Endothelial cell of umbilical vein (primary cell): ENCODE measurements around the gene SAMD11.

Source experiments
- CTCF ChIP-seq, 2 donors: IDR thresholded peaks; 1 replicate in 1 of 2; 2 replicates in 1 of 2; pipeline ENCODE4 v1.5.1; 2011; ENCODE audit warnings: low read length in 2 of 2, mild to moderate bottlenecking in 2 of 2, moderate library complexity in 2 of 2, control low read depth in 1 of 2, inconsistent platforms in 1 of 2, low read depth in 1 of 2; ENCODE audit not compliant: insufficient read depth in 1 of 2; ENCODE audit errors: extremely low read depth in 1 of 2
- MAX ChIP-seq: IDR thresholded peaks from 2 replicates; pipeline ENCODE4 v1.6.1; 2011; ENCODE audit not compliant: insufficient read depth, insufficient read length
- MYC ChIP-seq: IDR thresholded peaks from one replicate; pipeline ENCODE4 v1.6.1; 2011; ENCODE audit warnings: mild to moderate bottlenecking, low read depth, low read length
- POLR2A ChIP-seq: IDR thresholded peaks from 2 replicates; pipeline ENCODE4 v1.6.1; 2012; ENCODE audit warnings: low read depth, mild to moderate bottlenecking, control low read depth, low read length
- POLR2AphosphoS5 ChIP-seq: IDR thresholded peaks from 2 replicates; pipeline ENCODE4 v1.6.1; 2012; ENCODE audit warnings: low read depth, mild to moderate bottlenecking, control low read depth, low read length, moderate library complexity; ENCODE audit not compliant: insufficient read depth

- TF ChIP-seq CTCF (IDR thresholded peaks at IDR 0.05; ENCODE audit: extremely low read depth in 1 of 2, insufficient read depth in 1 of 2, low read depth in 1 of 2, low read length in 2 of 2) (no peak), MYC (no peak), POLR2AphosphoS5 (no peak), MAX (no peak), POLR2A (no peak)
These were observed 50.5 kb downstream of the SAMD11 start for GRCh38 chr1:974293-974640.
